Femur (tissue), 1 donor: ENCODE results near the gene MYBBP1A.
A peak's percentile ranks its signal among the peaks of the same experiment; 100 is the strongest.

Experiments
- DNase-seq: peaks from one replicate; pipeline ENCODE4 v3.0.0-alpha.2; 2017

Gene MYBBP1A

GRCh38 chr17:4498461-4499397, 56.5 kb downstream of the MYBBP1A start, which contains the start of gene SPNS2:
TSS of gene SPNS2 (plus strand) at chr17:4498881. CDS start at chr17:4499048, 167 bp downstream.
- peak; percentile 74 for DNase-seq

- no peak for DNase-seq
Observed at GRCh38 chr17:4497101-4497824, 57.9 kb downstream of the MYBBP1A start.

GRCh38 chr17:4492721-4493561, 62.2 kb downstream of the MYBBP1A start:
- peak; percentile 62 for DNase-seq

- no peak for DNase-seq
Observed at GRCh38 chr17:4490637-4491061, 64.5 kb downstream of the MYBBP1A start.

GRCh38 chr17:4490109-4490591, 65.0 kb downstream of the MYBBP1A start:
- DNase-seq: no peak

GRCh38 chr17:4488989-4489595, 66.1 kb downstream of the MYBBP1A start:
- DNase-seq: no peak
